ENCODE results near the gene USP5.
"Not testable (repeated sequence)": the region's sequence is repeated elsewhere in the genome, so short reads cannot be mapped to it uniquely, and the experiment has no call there.

Gene USP5

DNA sequence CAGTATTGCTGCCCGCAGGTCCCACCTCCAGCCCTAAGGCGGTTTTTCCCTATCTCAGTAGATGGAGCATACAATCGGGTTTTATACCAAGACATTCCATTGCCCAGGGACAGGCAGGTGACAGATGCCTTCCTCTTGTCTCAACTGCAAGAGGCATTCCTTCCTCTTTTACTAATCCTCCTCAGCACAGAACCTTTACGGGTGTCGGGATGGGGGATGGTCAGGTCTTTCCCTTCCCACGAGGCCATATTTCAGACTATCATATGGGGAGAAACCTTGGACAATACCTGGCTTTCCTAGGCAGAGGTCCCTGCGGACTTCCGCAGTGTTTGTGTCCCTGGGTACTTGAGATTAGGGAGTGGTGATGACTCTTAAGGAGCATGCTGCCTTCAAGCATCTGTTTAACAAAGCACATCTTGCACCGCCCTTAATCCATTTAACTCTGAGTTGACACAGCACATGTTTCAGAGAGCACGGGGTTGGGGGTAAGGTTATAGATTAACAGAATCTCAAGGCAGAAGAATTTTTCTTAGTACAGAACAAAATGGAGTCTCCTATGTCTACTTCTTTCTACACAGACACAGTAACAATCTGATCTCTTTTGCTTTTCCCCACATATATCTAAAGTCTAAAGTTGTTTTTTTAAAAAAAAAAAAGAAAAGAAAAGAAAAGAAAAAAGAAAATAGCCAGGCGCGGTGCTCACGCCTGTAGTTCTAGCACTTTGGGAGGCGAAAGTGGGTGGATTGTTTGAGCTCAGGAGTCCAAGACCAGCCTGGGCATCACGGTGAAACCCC lies 34.5 kb downstream of the USP5 start:
- H3K27ac ChIP-seq (ENCODE audit: low read depth, low read length); H3K27me3 ChIP-seq (ENCODE audit: control insufficient read depth in 1 of 2, insufficient read depth in 2 of 2, low read length in 2 of 2); H3K4me3 ChIP-seq (ENCODE audit: low read depth in 1 of 2, low read length in 2 of 2); H3K9ac ChIP-seq (ENCODE audit: low read length); H3K9me3 ChIP-seq (ENCODE audit: low read length); H3K4me1 ChIP-seq (ENCODE audit: insufficient read depth, low read length): not testable (repeated sequence)
- peaks cover 12% of the 10 kb centered on the region for H3K36me3 ChIP-seq (ENCODE audit: insufficient read depth, low read length)

DNA sequence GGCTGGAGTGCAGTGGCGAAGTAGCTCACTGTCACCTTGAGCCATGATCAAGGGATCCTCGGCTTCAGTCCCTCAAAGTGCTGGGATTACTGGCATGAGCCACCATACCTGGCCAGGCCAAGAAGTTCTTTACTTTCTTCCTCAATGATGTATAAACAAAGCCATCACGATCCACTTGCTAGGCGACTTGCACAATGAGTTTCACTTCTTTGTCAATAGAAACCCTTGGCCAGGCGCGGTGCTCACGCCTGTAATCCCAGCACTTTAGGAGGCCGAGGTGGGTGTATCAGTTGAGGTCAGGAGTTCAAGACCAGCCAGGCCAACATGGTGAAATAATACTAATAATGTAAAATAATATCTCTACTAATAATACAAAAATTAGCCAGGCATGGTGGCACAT lies 35.5 kb downstream of the USP5 start:
- no peak overlapping the region for H3K9ac ChIP-seq (ENCODE audit: low read length)
- H3K36me3 ChIP-seq (ENCODE audit: insufficient read depth, low read length) = peaks cover 12% of the 10 kb centered on the region
- no peaks in the 10 kb centered on the region for H3K27me3 ChIP-seq (ENCODE audit: control insufficient read depth in 1 of 2, insufficient read depth in 2 of 2, low read length in 2 of 2)
- H3K27ac ChIP-seq (ENCODE audit: low read depth, low read length) = no peak overlapping the region
- no peaks in the 10 kb centered on the region for H3K9me3 ChIP-seq (ENCODE audit: low read length)
- H3K4me3 ChIP-seq (ENCODE audit: low read depth in 1 of 2, low read length in 2 of 2) = no peak overlapping the region
- peaks cover 11% of the 10 kb centered on the region for H3K4me1 ChIP-seq (ENCODE audit: insufficient read depth, low read length)

DNA sequence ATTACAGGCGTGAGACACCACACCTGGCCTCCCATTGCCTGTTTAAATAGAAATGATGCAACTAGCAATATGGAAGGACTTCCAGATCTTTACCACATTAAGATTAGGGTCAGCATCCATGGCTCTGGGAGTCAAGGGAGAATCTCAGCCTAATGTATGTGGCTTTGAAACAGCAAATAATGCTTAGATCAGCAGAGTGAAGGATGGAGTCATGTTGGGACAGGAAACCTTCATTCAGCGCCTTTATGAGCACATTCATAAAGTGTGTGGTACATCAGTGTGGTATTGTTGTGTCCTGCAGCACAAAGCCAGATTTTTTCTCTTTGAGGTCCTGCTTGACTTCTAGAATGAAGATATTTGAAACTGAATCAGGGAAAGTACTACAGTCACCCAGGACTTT lies 36.4 kb downstream of the USP5 start:
- no peaks in the 10 kb centered on the region for H3K27me3 ChIP-seq (ENCODE audit: control insufficient read depth in 1 of 2, insufficient read depth in 2 of 2, low read length in 2 of 2)
- H3K36me3 ChIP-seq (ENCODE audit: insufficient read depth, low read length) = peaks cover 11% of the 10 kb centered on the region
- peaks cover 11% of the 10 kb centered on the region for H3K4me1 ChIP-seq (ENCODE audit: insufficient read depth, low read length)
- no peak overlapping the region for H3K9ac ChIP-seq (ENCODE audit: low read length)
- H3K27ac ChIP-seq (ENCODE audit: low read depth, low read length) = no peak overlapping the region
- H3K4me3 ChIP-seq (ENCODE audit: low read depth in 1 of 2, low read length in 2 of 2) = no peak overlapping the region
- no peaks in the 10 kb centered on the region for H3K9me3 ChIP-seq (ENCODE audit: low read length)

DNA sequence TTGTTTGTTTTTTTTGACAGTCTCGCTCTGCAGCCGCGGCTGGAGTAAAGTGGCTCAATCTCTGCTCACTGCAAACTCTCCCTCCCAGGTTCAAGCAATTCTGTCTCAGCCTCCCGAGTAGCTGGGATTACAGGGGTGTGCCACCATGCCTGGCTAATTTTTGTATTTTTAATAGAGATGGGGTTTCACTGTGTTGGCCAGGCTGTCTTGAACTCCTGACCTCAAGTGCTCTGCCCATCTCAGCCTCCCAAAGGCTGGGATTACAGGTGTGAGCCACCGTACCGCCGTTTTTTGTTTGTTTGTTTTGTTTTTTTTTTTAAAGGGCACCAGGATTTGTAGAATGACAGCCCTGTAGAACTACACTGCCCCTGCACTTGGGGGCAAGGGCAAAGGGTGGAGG lies 36.8 kb downstream of the USP5 start:
- H3K27me3 ChIP-seq (ENCODE audit: control insufficient read depth in 1 of 2, insufficient read depth in 2 of 2, low read length in 2 of 2); H3K27ac ChIP-seq (ENCODE audit: low read depth, low read length); H3K36me3 ChIP-seq (ENCODE audit: insufficient read depth, low read length); H3K4me3 ChIP-seq (ENCODE audit: low read depth in 1 of 2, low read length in 2 of 2); H3K9ac ChIP-seq (ENCODE audit: low read length); H3K9me3 ChIP-seq (ENCODE audit: low read length): not testable (repeated sequence)
- peaks cover 11% of the 10 kb centered on the region for H3K4me1 ChIP-seq (ENCODE audit: insufficient read depth, low read length)

DNA sequence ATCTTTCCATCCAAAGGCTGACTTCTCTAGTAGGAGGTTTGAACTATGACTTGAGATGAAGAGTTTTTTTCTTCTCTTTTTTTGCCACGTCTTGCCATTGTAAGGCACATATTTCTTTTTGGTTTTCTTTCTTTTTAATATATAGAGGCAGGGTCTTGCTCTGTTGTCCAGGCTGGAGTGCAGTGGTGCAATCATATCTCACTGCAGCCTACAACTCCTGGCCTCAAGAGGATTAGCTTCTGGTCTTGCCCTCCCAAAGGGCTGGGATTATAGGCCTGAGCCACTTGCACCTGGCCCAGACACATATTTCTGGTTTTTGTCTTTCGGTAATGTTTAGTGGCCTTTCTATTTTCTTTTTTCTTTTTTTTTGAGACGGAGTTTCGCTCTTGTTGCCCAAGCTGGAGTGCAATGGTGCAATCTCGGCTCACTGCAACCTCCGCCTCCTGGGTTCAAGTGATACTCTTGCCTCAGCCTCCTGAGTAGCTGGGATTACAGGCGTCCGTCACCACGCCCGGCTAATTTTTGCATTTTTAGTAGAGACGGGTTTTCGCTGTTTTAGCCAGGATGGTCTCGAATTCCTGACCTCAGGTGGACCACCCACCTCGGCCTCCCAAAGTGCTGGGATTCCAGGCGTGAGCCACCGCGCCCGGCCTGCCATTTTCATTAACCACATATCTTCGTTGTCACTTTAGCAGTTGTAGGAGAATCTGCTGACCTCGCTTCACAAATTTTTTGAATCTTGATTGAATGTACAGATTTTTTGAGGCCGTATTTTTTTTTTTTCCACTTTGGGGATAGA lies 38.0 kb downstream of the USP5 start:
- H3K36me3 ChIP-seq (ENCODE audit: insufficient read depth, low read length); H3K9me3 ChIP-seq (ENCODE audit: low read length); H3K27me3 ChIP-seq (ENCODE audit: control insufficient read depth in 1 of 2, insufficient read depth in 2 of 2, low read length in 2 of 2): not testable (repeated sequence)
- peak overlapping the region in 1 of 2 donors; percentile 51 for H3K4me3 ChIP-seq (ENCODE audit: low read depth in 1 of 2, low read length in 2 of 2)
- peak overlapping the region; percentile 90 for H3K27ac ChIP-seq (ENCODE audit: low read depth, low read length)
- H3K9ac ChIP-seq (ENCODE audit: low read length) = peak overlapping the region; percentile 70
- H3K4me1 ChIP-seq (ENCODE audit: insufficient read depth, low read length) = peaks cover 11% of the 10 kb centered on the region

DNA sequence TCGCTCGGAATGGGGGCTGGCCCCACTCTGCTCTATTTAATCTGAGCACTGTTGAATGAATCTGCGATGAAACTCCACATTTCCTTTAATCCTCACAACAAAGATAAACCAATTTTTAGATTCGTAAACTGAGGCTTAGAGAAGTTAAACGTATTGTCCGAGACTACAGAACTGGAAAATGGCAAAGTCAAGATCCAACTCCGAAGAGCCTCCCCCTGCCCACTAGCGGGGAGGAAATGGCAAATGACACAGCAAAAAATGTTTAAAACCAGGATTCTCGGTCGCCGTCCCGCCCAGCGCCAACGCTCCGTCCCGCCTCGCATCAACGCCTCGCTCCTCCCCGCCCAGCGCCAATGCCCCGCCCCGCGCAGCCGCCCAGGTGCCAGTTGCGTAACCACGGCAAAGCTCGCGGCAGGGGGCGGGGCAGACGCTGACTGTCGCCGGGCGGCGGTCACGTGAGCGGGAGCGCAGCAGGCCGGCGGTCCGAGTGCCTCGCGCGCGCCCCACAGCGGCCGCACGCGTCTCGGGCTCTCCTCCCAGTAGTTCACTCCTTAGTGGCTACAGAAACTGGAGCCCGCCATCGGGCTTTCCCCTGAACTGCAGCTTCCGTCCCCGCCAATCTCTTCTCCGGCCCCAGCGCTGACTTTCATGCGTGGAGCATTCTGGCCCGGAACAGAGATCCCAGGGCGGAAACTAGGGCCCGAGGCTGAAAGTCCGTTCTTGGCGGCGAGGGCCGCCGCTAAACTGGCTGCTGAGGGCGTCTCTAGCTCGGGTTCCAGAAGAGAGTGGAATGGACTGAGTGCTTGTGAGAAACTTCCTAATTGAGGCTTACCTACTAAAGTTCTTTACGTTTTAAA lies 39.1 kb downstream of the USP5 start:
- Histone ChIP-seq H3K27me3 (ENCODE audit: control insufficient read depth in 1 of 2, insufficient read depth in 2 of 2, low read length in 2 of 2) (no peaks in the 10 kb centered on the region), H3K9ac (ENCODE audit: low read length) (peak overlapping the region; percentile 91), H3K9me3 (ENCODE audit: low read length) (no peaks in the 10 kb centered on the region)

DNA sequence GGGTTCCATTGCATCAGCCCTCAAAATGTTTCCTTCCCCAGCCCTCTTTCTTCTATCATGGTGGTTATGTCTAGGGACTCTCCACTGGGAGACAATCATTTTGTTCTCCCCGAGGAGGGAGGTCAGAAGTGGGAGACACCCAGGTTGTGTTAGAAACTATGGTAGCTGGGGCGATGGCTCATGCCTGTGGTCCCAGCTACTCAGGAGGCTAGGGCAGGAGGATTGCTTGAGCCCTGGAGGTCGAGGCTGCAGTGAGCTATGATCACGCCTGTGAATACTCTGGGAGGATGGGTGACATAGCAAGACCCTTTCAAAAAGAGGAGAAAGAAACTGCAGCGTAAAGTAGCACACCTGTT lies 39.7 kb downstream of the USP5 start:
- peak overlapping the region; percentile 49 for H3K27ac ChIP-seq (ENCODE audit: low read depth, low read length)
- no peaks in the 10 kb centered on the region for H3K36me3 ChIP-seq (ENCODE audit: insufficient read depth, low read length)
- no peaks in the 10 kb centered on the region for H3K9me3 ChIP-seq (ENCODE audit: low read length)
- peak overlapping the region in 1 of 2 donors; percentile 82 for H3K4me3 ChIP-seq (ENCODE audit: low read depth in 1 of 2, low read length in 2 of 2)
- H3K9ac ChIP-seq (ENCODE audit: low read length) = peak overlapping the region; percentile 91
- no peaks in the 10 kb centered on the region for H3K27me3 ChIP-seq (ENCODE audit: control insufficient read depth in 1 of 2, insufficient read depth in 2 of 2, low read length in 2 of 2)
- H3K4me1 ChIP-seq (ENCODE audit: insufficient read depth, low read length) = peaks cover 11% of the 10 kb centered on the region

More for the DNA sequence above, 39.1 kb downstream of the USP5 start:
- H3K4me3 ChIP-seq (ENCODE audit: low read depth in 1 of 2, low read length in 2 of 2) = peak overlapping the region; percentile 58 to 82
- peaks cover 11% of the 10 kb centered on the region for H3K4me1 ChIP-seq (ENCODE audit: insufficient read depth, low read length)
- H3K36me3 ChIP-seq (ENCODE audit: insufficient read depth, low read length) = no peaks in the 10 kb centered on the region
- peak overlapping the region; percentile 90 for H3K27ac ChIP-seq (ENCODE audit: low read depth, low read length)

DNA sequence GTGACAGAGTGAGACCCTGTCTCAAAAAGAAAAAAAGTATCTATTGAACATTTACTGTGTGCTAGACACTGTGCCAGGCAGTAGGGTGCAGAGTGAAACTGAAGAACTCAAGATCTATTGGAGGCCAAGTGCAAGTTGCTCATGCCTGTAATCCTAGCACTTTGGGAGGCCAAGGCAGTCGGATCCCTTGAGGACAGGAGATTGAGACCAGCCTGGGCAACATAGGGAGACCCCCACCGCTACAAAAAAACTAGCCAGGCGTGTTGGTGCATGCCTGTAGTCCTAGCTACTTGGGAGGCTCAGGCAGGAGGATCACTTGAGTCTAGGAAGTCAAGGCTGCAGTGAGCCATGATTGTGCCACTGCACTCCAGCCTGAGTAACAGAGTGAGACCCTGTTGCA lies 40.7 kb downstream of the USP5 start:
- H3K36me3 ChIP-seq (ENCODE audit: insufficient read depth, low read length); H3K9ac ChIP-seq (ENCODE audit: low read length); H3K4me3 ChIP-seq (ENCODE audit: low read depth in 1 of 2, low read length in 2 of 2); H3K27me3 ChIP-seq (ENCODE audit: control insufficient read depth in 1 of 2, insufficient read depth in 2 of 2, low read length in 2 of 2); H3K9me3 ChIP-seq (ENCODE audit: low read length); H3K27ac ChIP-seq (ENCODE audit: low read depth, low read length): not testable (repeated sequence)
- H3K4me1 ChIP-seq (ENCODE audit: insufficient read depth, low read length) = peaks cover 11% of the 10 kb centered on the region

DNA sequence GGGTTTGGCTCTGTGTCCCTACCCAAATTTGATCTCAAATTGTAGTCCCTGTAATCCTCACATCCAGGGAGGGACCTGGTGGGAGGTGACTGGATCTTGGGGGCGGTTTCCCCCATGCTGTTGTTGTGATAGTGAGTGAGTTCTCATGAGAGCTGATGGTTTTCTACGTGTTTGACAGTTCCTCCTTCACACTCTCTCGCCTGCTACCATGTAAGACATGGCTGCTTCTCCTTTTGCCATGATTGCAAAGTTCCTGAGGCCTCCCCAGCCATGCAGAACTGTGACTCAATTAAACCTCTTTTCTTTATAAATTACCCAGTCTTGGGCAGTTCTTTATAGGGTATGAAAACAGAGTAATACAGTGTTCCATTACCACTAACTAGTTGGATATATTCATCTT lies 42.4 kb downstream of the USP5 start:
- no peak overlapping the region for H3K4me3 ChIP-seq (ENCODE audit: low read depth in 1 of 2, low read length in 2 of 2)
- no peak overlapping the region for H3K27ac ChIP-seq (ENCODE audit: low read depth, low read length)
- peaks cover 11% of the 10 kb centered on the region for H3K4me1 ChIP-seq (ENCODE audit: insufficient read depth, low read length)
- no peaks in the 10 kb centered on the region for H3K36me3 ChIP-seq (ENCODE audit: insufficient read depth, low read length)
- H3K9me3 ChIP-seq (ENCODE audit: low read length) = no peaks in the 10 kb centered on the region
- no peaks in the 10 kb centered on the region for H3K27me3 ChIP-seq (ENCODE audit: control insufficient read depth in 1 of 2, insufficient read depth in 2 of 2, low read length in 2 of 2)
- no peak overlapping the region for H3K9ac ChIP-seq (ENCODE audit: low read length)

DNA sequence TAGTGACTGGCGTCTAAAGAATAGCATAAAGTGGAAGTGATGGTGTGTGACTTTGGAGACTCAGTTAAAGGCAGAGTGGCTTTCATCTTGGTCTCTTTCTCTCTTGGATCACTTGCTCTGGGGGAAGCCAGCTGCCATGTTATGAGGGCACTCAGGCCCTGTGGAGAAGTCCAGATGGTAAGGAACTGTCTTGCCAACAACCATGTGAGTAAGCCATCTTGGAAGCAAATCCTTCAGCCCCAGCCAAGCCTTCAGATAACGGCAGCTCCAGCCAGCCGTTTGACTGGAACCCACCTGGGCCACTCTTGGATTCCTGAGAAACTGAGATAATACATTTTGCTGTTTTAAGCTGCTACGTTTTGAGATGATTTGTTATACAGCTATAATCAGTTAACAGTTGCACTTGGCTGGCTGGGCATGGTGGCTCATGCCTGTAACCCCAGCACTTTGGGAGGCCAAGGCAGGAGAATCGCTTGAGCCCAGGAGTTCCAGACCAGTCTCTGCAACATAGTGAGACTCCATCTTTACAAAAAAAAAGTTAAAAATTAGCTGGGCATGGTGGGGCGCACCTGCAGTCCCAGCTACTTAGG lies 45.0 kb downstream of the USP5 start:
- Histone ChIP-seq H3K4me1 (ENCODE audit: insufficient read depth, low read length) (peaks cover 4% of the 10 kb centered on the region), H3K4me3 (ENCODE audit: low read depth in 1 of 2, low read length in 2 of 2) (no peak overlapping the region), H3K9ac (ENCODE audit: low read length) (no peak overlapping the region), H3K27ac (ENCODE audit: low read depth, low read length) (no peak overlapping the region), H3K9me3 (ENCODE audit: low read length) (no peaks in the 10 kb centered on the region), H3K36me3 (ENCODE audit: insufficient read depth, low read length) (no peaks in the 10 kb centered on the region), H3K27me3 (ENCODE audit: control insufficient read depth in 1 of 2, insufficient read depth in 2 of 2, low read length in 2 of 2) (no peaks in the 10 kb centered on the region)

DNA sequence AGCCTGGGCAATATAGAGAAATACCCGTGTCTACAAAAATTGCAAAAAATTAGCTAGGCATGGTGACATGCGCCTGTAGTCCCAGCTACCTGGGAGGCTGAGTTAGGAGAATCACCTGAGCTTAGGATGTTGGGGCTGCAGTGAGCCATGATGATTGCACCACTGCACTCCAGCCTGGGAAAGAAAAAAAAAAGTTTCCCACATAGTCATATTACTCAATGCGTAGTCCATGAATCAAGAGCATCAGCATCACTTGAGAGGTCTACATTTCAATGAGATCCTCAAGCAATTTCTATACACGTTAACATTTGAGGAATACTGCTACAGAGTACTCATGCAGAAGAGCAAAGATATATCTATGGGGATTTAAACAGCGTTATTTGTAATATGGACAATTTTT lies 47.5 kb downstream of the USP5 start:
- H3K9ac ChIP-seq (ENCODE audit: low read length) = no peak overlapping the region
- no peaks in the 10 kb centered on the region for H3K36me3 ChIP-seq (ENCODE audit: insufficient read depth, low read length)
- peaks cover 10% of the 10 kb centered on the region for H3K4me1 ChIP-seq (ENCODE audit: insufficient read depth, low read length)
- H3K27ac ChIP-seq (ENCODE audit: low read depth, low read length) = no peak overlapping the region
- H3K9me3 ChIP-seq (ENCODE audit: low read length) = no peaks in the 10 kb centered on the region
- no peak overlapping the region for H3K4me3 ChIP-seq (ENCODE audit: low read depth in 1 of 2, low read length in 2 of 2)
- no peaks in the 10 kb centered on the region for H3K27me3 ChIP-seq (ENCODE audit: control insufficient read depth in 1 of 2, insufficient read depth in 2 of 2, low read length in 2 of 2)

All from muscle layer of colon (tissue), 2 donors.